Fibroblast of skin of back (primary cell): ENCODE results near the gene POLG.
"Not testable (repeated sequence)": the region's sequence is repeated elsewhere in the genome, so short reads cannot be mapped to it uniquely, and the experiment has no call there.

Experiments used
- DNase-seq: peaks from one replicate; pipeline ENCODE4 v3.0.0-alpha.2; 2013

Gene POLG

GRCh38 chr15:89278307-89278706, 56.3 kb downstream of the POLG start:
- DNase-seq = no peak

- DNase-seq = not testable (repeated sequence)
Observed at GRCh38 chr15:89277281-89277680, 57.3 kb downstream of the POLG start.
